Naive B cell (primary cell): ENCODE results near the gene SFTA2. TPM values are rescaled to one million over a fixed set of nuclear protein-coding genes. Genes with fewer than 3 reads are reported as not detected.
"Not testable (repeated sequence)": the region's sequence is repeated elsewhere in the genome, so short reads cannot be mapped to it uniquely, and the experiment has no call there.

Experiments used
- ATAC-seq, 2 donors: fragments of 150-1000 bp; cut with Tn5 transposase; 2 replicates each; pipeline ENCODE4 v1.10.0; 2021; ENCODE audit warnings: low read depth in 2 of 2, mild to moderate bottlenecking in 2 of 2, moderate library complexity in 2 of 2
- DNase-seq: peaks from one replicate; pipeline ENCODE4 v3.0.0; 2022
- H3K27ac Mint-ChIP-seq, 6 donors: one replicate each; pipeline ENCODE4 v1.8.0; 2020 to 2022; ENCODE audit warnings: mild to moderate bottlenecking in 6 of 6, mixed read lengths in 6 of 6, moderate library complexity in 5 of 6, inconsistent platforms in 2 of 6
- H3K27me3 Mint-ChIP-seq, 3 donors: one replicate each; pipeline ENCODE4 v1.8.0; 2021 to 2022; ENCODE audit warnings: mixed read lengths in 3 of 3, mild to moderate bottlenecking in 1 of 3
- H3K36me3 Mint-ChIP-seq, 2 donors: one replicate each; pipeline ENCODE4 v1.8.0; 2020 to 2022; ENCODE audit warnings: mixed read lengths in 2 of 2, inconsistent platforms in 1 of 2, mild to moderate bottlenecking in 1 of 2
- H3K4me1 Mint-ChIP-seq, 3 donors: one replicate each; pipeline ENCODE4 v1.8.0; 2020 to 2022; ENCODE audit warnings: mixed read lengths in 3 of 3, inconsistent platforms in 1 of 3, mild to moderate bottlenecking in 1 of 3, moderate library complexity in 1 of 3
- H3K4me3 Mint-ChIP-seq, 8 donors: one replicate each; pipeline ENCODE4 v1.8.0; 2020 to 2022; ENCODE audit warnings: mild to moderate bottlenecking in 8 of 8, mixed read lengths in 8 of 8, moderate library complexity in 8 of 8, inconsistent platforms in 2 of 8
- H3K9me3 Mint-ChIP-seq, 7 donors: one replicate each; pipeline ENCODE4 v1.8.0; 2020 to 2022; ENCODE audit warnings: mixed read lengths in 7 of 7, mild to moderate bottlenecking in 5 of 7, inconsistent platforms in 2 of 7, moderate library complexity in 1 of 7
- polyA plus RNA-seq, 6 donors: library from polyadenylated mRNA; unstranded; fragments of 300-500 nt; fragmentation: Illumina TruSeq; gene quantifications; one replicate each; pipeline ENCODE4 v1.2.3, GENCODE V29; 2021; ENCODE audit warnings: low read depth in 6 of 6

Gene SFTA2
- polyA plus RNA-seq, 6 donors from 2014 or later = 0.38 TPM; not detected in 5

GRCh38 chr6:30917041-30917440 lies 14.9 kb downstream of the SFTA2 start:
- Mint-ChIP-seq H3K4me1 (peaks cover 26 to 34% (median 34%) of the 10 kb centered on the region in 3 donors), H3K27ac (no peak overlapping the region), H3K27me3 (no peaks in the 10 kb centered on the region), H3K9me3 (no peaks in the 10 kb centered on the region), H3K4me3 (peak overlapping the region in 2 of 8 donors; percentile 7 to 98), H3K36me3 (peaks cover 4 to 39% of the 10 kb centered on the region in 2 donors)
- no peak for ATAC-seq
- DNase-seq = no peak

DNA sequence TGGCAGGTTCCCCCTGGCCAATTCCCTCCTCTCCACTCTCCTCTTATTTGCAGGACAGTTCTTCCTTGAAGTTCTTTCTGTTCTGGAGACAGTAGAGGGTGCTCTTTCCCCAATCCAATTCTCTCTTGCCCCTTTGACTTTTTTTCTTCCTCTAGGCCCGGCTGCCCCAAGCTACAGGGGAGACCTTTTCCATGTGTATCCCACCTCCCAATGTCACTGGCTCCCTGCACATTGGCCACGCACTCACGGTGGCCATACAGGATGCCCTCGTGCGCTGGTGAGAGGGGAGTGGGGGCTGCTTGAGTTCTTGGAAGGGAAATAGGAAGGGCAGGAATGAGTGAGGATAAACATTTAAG lies 16.4 kb downstream of the SFTA2 start:
- Mint-ChIP-seq H3K4me3 (peak overlapping the region; percentile 82 to 98 (median 94)), H3K9me3 (no peaks in the 10 kb centered on the region), H3K4me1 (peaks cover 25 to 37% (median 34%) of the 10 kb centered on the region in 3 donors), H3K36me3 (peaks cover 18 to 26% of the 10 kb centered on the region in 2 donors), H3K27ac (peak overlapping the region in 2 of 6 donors; percentile 29 to 46), H3K27me3 (no peaks in the 10 kb centered on the region)
- peak; percentile 20 for DNase-seq
- ATAC-seq = no peak

DNA sequence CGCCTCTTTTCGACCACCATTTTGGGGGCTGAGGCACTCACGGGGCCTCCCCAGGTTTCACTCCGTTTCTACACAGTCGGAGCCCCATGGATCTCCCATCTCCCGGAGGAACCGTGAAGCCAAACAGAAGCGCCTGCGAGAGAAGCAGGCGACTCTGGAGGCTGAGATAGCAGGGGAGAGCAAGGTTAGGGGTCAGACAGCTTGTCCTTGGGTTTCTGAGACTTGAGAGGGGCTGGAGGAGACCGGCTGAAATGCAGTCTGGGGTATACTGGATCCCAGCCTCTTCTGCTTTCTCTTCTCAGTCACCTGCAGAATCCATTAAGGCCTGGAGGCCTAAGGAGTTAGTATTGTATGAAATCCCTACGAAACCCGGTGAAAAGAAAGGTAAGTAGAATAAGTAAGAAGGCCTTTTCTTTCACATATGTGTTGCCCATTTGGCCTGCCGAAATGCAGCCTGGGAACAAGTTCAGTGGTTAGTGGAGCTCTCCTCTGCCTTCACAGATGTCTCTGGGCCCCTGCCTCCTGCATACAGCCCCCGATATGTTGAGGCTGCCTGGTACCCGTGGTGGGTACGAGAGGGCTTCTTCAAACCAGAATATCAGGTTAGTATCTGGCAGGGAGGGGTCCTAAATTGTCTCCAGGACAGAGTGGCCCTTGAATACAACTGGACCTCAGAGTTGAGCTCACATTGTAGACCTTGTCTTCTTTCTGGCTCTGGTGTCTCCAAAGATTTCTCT lies 16.9 kb downstream of the SFTA2 start:
- Mint-ChIP-seq H3K36me3 (peaks cover 18 to 21% of the 10 kb centered on the region in 2 donors), H3K9me3 (no peaks in the 10 kb centered on the region), H3K4me3 (peak overlapping the region; percentile 84 to 98 (median 94)), H3K27ac (peak overlapping the region in 5 of 6 donors; percentile 64 to 90 (median 81)), H3K27me3 (no peaks in the 10 kb centered on the region), H3K4me1 (peaks cover 25 to 37% (median 34%) of the 10 kb centered on the region in 3 donors)
- DNase-seq = no peak
- ATAC-seq = no peak

GRCh38 chr6:30914076-30914853 lies 17.7 kb downstream of the SFTA2 start, which contains the start of gene VARS2:
TSS of gene VARS2 (plus strand) at chr6:30914238. CDS start at chr6:30914837, 599 bp downstream.
- Mint-ChIP-seq H3K4me3 (peak within 1 kb of the TSS; percentile 84 to 98 (median 94)), H3K27ac (peak within 1 kb of the TSS; percentile 70 to 90 (median 80)), H3K27me3 (no peaks in the 10 kb centered on the region), H3K9me3 (no peaks in the 10 kb centered on the region), H3K36me3 (peaks cover 13 to 14% of the 10 kb centered on the region in 2 donors), H3K4me1 (peaks cover 25 to 39% (median 34%) of the 10 kb centered on the region in 3 donors)
- peak; percentile 94 to 95 for ATAC-seq
- peak; percentile 89 for DNase-seq

DNA sequence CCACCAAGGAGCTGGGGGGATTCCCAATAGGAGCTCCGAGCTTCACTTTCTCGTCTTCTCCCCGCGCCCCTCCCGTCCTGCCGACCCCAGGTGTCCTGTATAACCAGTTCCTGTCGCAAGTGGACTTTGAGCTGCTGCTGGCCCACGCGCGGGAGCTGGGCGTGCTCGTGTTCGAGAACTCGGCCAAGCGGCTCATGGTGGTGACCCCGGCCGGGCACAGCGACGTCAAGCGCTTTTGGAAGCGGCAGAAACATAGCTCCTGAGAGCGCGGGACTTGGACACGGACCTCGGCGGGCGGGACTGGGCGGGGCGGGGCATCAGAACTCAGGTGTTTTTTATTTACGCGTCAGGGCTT lies 18.3 kb downstream of the SFTA2 start:
- peak overlapping the region; percentile 84 to 98 (median 94) for H3K4me3 Mint-ChIP-seq
- H3K36me3 Mint-ChIP-seq = peaks cover 8 to 14% of the 10 kb centered on the region in 2 donors
- H3K27ac Mint-ChIP-seq = peak overlapping the region in 5 of 6 donors; percentile 20 to 70 (median 58)
- peak; percentile 11 for DNase-seq
- no peak for ATAC-seq
- H3K27me3 Mint-ChIP-seq = no peaks in the 10 kb centered on the region
- no peaks in the 10 kb centered on the region for H3K9me3 Mint-ChIP-seq
- H3K4me1 Mint-ChIP-seq = peaks cover 31 to 44% (median 40%) of the 10 kb centered on the region in 3 donors

DNA sequence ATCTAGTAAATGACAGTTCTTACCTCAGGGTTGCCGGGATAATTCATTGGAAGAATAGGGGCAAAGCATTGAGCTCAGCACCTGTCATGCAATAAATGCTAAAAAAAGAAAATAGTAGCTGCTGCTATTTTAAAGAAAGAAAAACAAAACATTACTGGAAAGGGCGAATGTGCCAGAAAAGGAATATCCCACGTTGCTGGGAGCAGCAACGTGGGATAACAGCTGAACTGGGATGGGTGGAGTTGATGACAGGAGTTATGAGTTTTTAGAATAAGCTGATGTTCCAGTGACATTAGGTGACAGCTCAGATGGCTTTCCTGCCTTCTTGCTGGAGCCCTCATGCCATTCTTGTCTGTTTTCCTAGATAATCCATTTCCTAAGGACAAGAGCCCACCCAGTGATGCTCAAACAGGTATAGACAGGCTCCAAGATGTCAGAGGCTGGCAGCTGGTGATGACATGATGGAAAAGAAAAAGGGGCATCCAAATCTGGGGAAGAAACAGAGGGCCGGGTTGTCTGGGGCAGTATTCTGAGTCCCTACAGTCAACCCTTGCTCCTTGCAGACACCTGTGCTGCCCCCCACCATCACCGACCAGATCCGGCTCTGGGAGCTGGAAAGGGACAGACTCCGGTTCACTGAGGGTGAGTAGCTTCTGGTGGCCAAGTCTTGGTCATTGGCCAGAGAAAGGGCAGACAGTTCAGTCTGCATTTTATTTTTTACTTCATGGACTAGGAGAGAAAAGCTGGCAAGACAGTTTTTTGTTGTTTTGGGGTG lies 19.0 kb downstream of the SFTA2 start:
- DNase-seq = no peak
- Mint-ChIP-seq H3K9me3 (no peaks in the 10 kb centered on the region), H3K4me1 (peaks cover 38 to 52% (median 44%) of the 10 kb centered on the region in 3 donors), H3K27me3 (no peaks in the 10 kb centered on the region), H3K27ac (peak overlapping the region in 3 of 6 donors; percentile 62 to 70 (median 64)), H3K4me3 (peak overlapping the region; percentile 84 to 98 (median 94)), H3K36me3 (peaks cover 5 to 14% of the 10 kb centered on the region in 2 donors)
- no peak for ATAC-seq

DNA sequence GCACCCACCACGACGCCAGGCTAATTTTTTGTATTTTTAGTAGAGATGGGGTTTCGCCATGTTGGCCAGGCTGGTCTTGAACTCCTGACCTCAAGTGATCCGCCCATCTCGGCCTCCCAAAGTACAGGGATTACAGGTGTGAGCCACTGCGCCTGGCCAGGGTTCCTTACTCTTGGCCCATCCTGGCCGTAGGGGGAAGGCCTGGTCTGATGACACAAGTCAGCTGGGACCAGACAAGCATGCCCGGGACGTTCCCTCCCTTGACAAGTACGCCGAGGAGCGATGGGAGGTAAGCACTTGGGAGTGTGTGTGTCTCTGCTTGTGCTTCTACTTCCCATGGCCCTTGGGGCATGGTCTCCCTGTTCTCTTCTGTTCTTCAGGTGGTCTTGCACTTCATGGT lies 21.5 kb downstream of the SFTA2 start:
- Mint-ChIP-seq H3K4me1 (peaks cover 30 to 58% (median 31%) of the 10 kb centered on the region in 3 donors), H3K4me3 (peak overlapping the region in 5 of 8 donors; percentile 36 to 98 (median 61)), H3K36me3 (peaks cover 0 to 14% of the 10 kb centered on the region in 2 donors)
- not testable (repeated sequence) for H3K9me3 Mint-ChIP-seq, H3K27ac Mint-ChIP-seq, H3K27me3 Mint-ChIP-seq, ATAC-seq, DNase-seq

- no peak for ATAC-seq
- no peaks in the 10 kb centered on the region for H3K27me3 Mint-ChIP-seq
- H3K36me3 Mint-ChIP-seq = peaks cover 0 to 14% of the 10 kb centered on the region in 2 donors
Observed at GRCh38 chr6:30908700-30909099, 23.3 kb downstream of the SFTA2 start.

DNA sequence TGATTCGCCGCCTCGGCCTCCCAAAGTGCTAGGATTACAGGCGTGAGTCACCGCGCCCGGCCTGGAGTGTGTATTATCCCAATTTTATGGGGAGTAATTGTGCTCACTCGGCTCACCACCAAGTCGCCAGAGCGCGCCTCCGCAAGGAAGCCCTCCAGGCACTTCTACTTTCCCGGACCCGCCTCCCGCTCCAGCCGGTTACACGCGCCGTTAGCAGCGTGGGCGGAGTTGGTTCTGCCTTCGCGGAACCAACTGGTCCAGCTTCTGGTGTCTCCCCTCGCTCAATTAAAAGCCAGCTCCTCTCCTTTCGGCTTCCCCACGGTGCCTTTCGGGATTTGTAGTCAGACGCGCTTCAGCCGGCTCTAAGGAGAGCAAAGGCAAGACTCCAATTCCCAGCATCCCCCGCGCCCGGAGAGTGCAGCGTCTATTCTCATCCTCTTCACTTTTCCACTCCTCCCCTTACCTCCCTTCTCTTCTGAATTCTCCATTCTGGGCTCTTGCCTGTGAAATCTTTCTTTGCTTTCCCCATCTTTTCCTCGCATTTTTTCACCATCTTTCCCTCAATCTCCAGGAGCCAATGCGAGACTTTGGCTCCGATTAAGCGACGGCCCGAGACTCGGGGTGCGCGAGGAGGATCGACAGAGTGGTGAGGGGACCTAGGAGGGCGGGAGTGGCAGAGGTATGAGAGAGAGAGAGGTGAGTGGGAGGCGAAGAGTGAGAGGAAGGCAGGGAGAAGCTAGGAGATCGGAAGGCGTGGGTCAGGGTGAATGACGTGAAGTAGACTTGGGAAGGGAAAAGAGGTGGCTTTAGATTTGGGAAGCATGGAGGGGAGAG lies 24.0 kb downstream of the SFTA2 start, which contains the start of gene GTF2H4:
GTF2H4 (plus strand) TSS at position 450 of the 834 bp plus-strand sequence.
- DNase-seq (peak; percentile 85), ATAC-seq (peak; percentile 96)
- H3K9me3 Mint-ChIP-seq = no peaks in the 10 kb centered on the region
- peak within 1 kb of the TSS; percentile 9 to 90 (median 65) for H3K27ac Mint-ChIP-seq
- H3K36me3 Mint-ChIP-seq = peaks cover 0 to 14% of the 10 kb centered on the region in 2 donors
- H3K27me3 Mint-ChIP-seq = no peaks in the 10 kb centered on the region
- H3K4me3 Mint-ChIP-seq = peak within 1 kb of the TSS; percentile 96 to 100 (median 98)
- peaks cover 19 to 45% (median 22%) of the 10 kb centered on the region in 3 donors for H3K4me1 Mint-ChIP-seq

More at GRCh38 chr6:30908700-30909099, 23.3 kb downstream of the SFTA2 start:
- Mint-ChIP-seq H3K9me3 (no peaks in the 10 kb centered on the region), H3K27ac (peak overlapping the region in 2 of 6 donors; percentile 51 to 69), H3K4me1 (peaks cover 17 to 44% (median 21%) of the 10 kb centered on the region in 3 donors), H3K4me3 (peak overlapping the region; percentile 96 to 100 (median 98))
- no peak for DNase-seq

GRCh38 chr6:30907290-30907757 lies 24.6 kb downstream of the SFTA2 start:
- H3K9me3 Mint-ChIP-seq, DNase-seq, ATAC-seq, H3K27me3 Mint-ChIP-seq: not testable (repeated sequence)
- H3K27ac Mint-ChIP-seq = peak overlapping the region in 2 of 6 donors; percentile 51 to 90
- peak overlapping the region; percentile 96 to 100 (median 98) for H3K4me3 Mint-ChIP-seq
- peaks cover 25 to 48% (median 26%) of the 10 kb centered on the region in 3 donors for H3K4me1 Mint-ChIP-seq
- H3K36me3 Mint-ChIP-seq = peaks cover 0 to 14% of the 10 kb centered on the region in 2 donors

- peak overlapping the region in 3 of 6 donors; percentile 6 to 71 (median 46) for H3K27ac Mint-ChIP-seq
- no peaks in the 10 kb centered on the region for H3K27me3 Mint-ChIP-seq
- H3K36me3 Mint-ChIP-seq = peaks cover 0 to 7% of the 10 kb centered on the region in 2 donors
- H3K4me1 Mint-ChIP-seq = peaks cover 14 to 44% (median 18%) of the 10 kb centered on the region in 3 donors
- peak; percentile 27 for DNase-seq
- H3K9me3 Mint-ChIP-seq = no peaks in the 10 kb centered on the region
- peak overlapping the region in 6 of 8 donors; percentile 13 to 86 (median 49) for H3K4me3 Mint-ChIP-seq
- peak; percentile 28 to 41 for ATAC-seq
Observed at GRCh38 chr6:30903236-30903635, 28.7 kb downstream of the SFTA2 start.

- Mint-ChIP-seq H3K27ac (peak overlapping the region in 4 of 6 donors; percentile 6 to 71 (median 45)), H3K27me3 (no peaks in the 10 kb centered on the region), H3K4me1 (peaks cover 9 to 39% (median 12%) of the 10 kb centered on the region in 3 donors), H3K4me3 (peak overlapping the region in 6 of 8 donors; percentile 13 to 86 (median 60)), H3K36me3 (peaks cover 0 to 10% of the 10 kb centered on the region in 2 donors), H3K9me3 (no peaks in the 10 kb centered on the region)
- ATAC-seq = peak in 1 of 2 donors; percentile 20
- DNase-seq = no peak
Observed at GRCh38 chr6:30902709-30903108, 29.3 kb downstream of the SFTA2 start.
